T-helper 2 cell (primary cell): Measurements from ENCODE around the gene MAP1B.

Experiments
- DNase-seq, 5 experiments: peaks; one replicate each; pipeline versions ENCODE4 v3.0.0 to v3.0.0-alpha.2; 2012 to 2022

Gene MAP1B

GRCh38 chr5:72101828-72102227 is 5.4 kb upstream of the MAP1B start:
- DNase-seq, result no peak

GRCh38 chr5:72106817-72107130 is 501 bp upstream of the MAP1B start:
- DNase-seq, result no peak

GRCh38 chr5:72107901-72108201 is 576 bp downstream of the MAP1B start:
- DNase-seq, result no peak

GRCh38 chr5:72108202-72109061 is 1.2 kb downstream of the MAP1B start:
- no peak for DNase-seq

GRCh38 chr5:72109062-72109411 is 1.8 kb downstream of the MAP1B start:
- no peak for DNase-seq

GRCh38 chr5:72109625-72110024 is 2.4 kb downstream of the MAP1B start:
- no peak for DNase-seq

- no peak for DNase-seq
Observed at GRCh38 chr5:72110394-72111013, 3.2 kb downstream of the MAP1B start.

- no peak for DNase-seq
Observed at GRCh38 chr5:72112389-72112788, 5.1 kb downstream of the MAP1B start.

- DNase-seq, result no peak
Observed at GRCh38 chr5:72114629-72115028, 7.4 kb downstream of the MAP1B start.

GRCh38 chr5:72115296-72115695 is 8.0 kb downstream of the MAP1B start:
- DNase-seq, result no peak

- no peak for DNase-seq
Observed at GRCh38 chr5:72117307-72117706, 10.0 kb downstream of the MAP1B start.

GRCh38 chr5:72121052-72121779 is 13.9 kb downstream of the MAP1B start:
- no peak for DNase-seq

GRCh38 chr5:72121780-72122445 is 14.6 kb downstream of the MAP1B start:
- DNase-seq, result no peak

GRCh38 chr5:72122602-72123001 is 15.3 kb downstream of the MAP1B start:
- DNase-seq, result no peak

- DNase-seq, result no peak
Observed at GRCh38 chr5:72123764-72124376, 16.6 kb downstream of the MAP1B start.

GRCh38 chr5:72125271-72125940 is 18.1 kb downstream of the MAP1B start:
- no peak for DNase-seq

- no peak for DNase-seq
Observed at GRCh38 chr5:72125941-72126620, 18.8 kb downstream of the MAP1B start.

- DNase-seq, result no peak
Observed at GRCh38 chr5:72126796-72127195, 19.5 kb downstream of the MAP1B start.

- no peak for DNase-seq
Observed at GRCh38 chr5:72129725-72130124, 22.4 kb downstream of the MAP1B start.

GRCh38 chr5:72130351-72130761 is 23.1 kb downstream of the MAP1B start:
- no peak for DNase-seq

- DNase-seq, result no peak
Observed at GRCh38 chr5:72133212-72133990, 26.1 kb downstream of the MAP1B start.
